ENCODE measurements around the gene PANX2.
"Not testable (repeated sequence)": the region's sequence is repeated elsewhere in the genome, so short reads cannot be mapped to it uniquely, and the experiment has no call there.

Gene PANX2

GRCh38 chr22:50170453-50171318 lies at the start of gene PANX2:
PANX2 (plus strand) TSS chr22:50170731; CDS start chr22:50170731, 0 bp downstream.
- no peak for DNase-seq

- DNase-seq: no peak
These were observed 49.3 kb upstream of the PANX2 start for GRCh38 chr22:50121202-50121740.

GRCh38 chr22:50123119-50123518 lies 47.4 kb upstream of the PANX2 start:
- DNase-seq: no peak

- DNase-seq: no peak
These were observed 45.5 kb upstream of the PANX2 start for GRCh38 chr22:50125029-50125428.

GRCh38 chr22:50129121-50129736 lies 41.3 kb upstream of the PANX2 start:
- DNase-seq: no peak

- DNase-seq: no peak
These were observed 38.6 kb upstream of the PANX2 start for GRCh38 chr22:50131894-50132293.

- no peak for DNase-seq
These were observed 36.0 kb upstream of the PANX2 start for GRCh38 chr22:50134481-50134880.

GRCh38 chr22:50136581-50137015 lies 33.9 kb upstream of the PANX2 start:
- DNase-seq: no peak

GRCh38 chr22:50137277-50137676 lies 33.3 kb upstream of the PANX2 start:
- DNase-seq: not testable (repeated sequence)

- DNase-seq: no peak
These were observed 32.5 kb upstream of the PANX2 start for GRCh38 chr22:50138041-50138440.

- DNase-seq: no peak
These were observed 31.5 kb upstream of the PANX2 start for GRCh38 chr22:50138988-50139387.

- no peak for DNase-seq
These were observed 30.6 kb upstream of the PANX2 start for GRCh38 chr22:50139843-50140415.

GRCh38 chr22:50140615-50141014 lies 29.9 kb upstream of the PANX2 start:
- no peak for DNase-seq

GRCh38 chr22:50141462-50141861 lies 29.1 kb upstream of the PANX2 start:
- no peak for DNase-seq

- DNase-seq: no peak
These were observed 28.6 kb upstream of the PANX2 start for GRCh38 chr22:50141891-50142363.

GRCh38 chr22:50143096-50143495 lies 27.4 kb upstream of the PANX2 start:
- DNase-seq: no peak

- no peak for DNase-seq
These were observed 26.4 kb upstream of the PANX2 start for GRCh38 chr22:50144005-50144614.

- no peak for DNase-seq
These were observed 24.7 kb upstream of the PANX2 start for GRCh38 chr22:50145721-50146438.

GRCh38 chr22:50146439-50147238 lies 23.9 kb upstream of the PANX2 start:
- DNase-seq: peak; percentile 24

GRCh38 chr22:50147258-50148165 lies 23.0 kb upstream of the PANX2 start:
- not testable (repeated sequence) for DNase-seq

GRCh38 chr22:50148166-50148500 lies 22.4 kb upstream of the PANX2 start:
- no peak for DNase-seq
